DMS114 treated with DMSO at 0.1 percent for 48 hours (cell line): ENCODE measurements around the gene HLA-DPA1.
"Not testable (repeated sequence)": the region's sequence is repeated elsewhere in the genome, so short reads cannot be mapped to it uniquely, and the experiment has no call there.

Experiments used
- DNase-seq: peaks from one replicate; lab custom pipeline; 2025; ENCODE audit not compliant: unreplicated experiment; lab: John Stamatoyannopoulos, UW

HLA-DPA1 gene

DNA sequence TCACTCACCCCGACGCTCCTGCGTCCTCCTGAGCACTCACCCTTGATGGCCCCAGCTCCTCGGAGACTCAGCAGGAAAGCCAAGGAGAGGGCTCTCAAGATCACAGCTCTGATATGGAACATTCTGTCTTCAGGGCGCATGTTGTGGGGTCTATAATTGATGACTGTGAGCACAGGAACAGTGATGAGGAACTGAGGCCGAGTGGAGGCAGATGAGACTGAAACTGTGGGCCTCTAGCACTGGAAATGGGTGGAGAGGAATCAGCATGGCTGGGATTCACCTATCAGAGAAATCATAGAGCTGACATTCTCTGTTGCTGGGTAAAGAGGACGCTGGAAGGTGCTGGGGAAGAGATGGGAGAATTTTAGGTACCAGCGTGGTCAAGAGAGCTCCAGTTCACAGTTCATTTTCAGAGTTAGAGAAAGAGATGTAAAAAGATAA lies at the start of gene HLA-DPA1:
HLA-DPA1 (minus strand) TSS at position 219 of the 441 bp plus-strand sequence.
- peak; percentile 44 for DNase-seq

DNA sequence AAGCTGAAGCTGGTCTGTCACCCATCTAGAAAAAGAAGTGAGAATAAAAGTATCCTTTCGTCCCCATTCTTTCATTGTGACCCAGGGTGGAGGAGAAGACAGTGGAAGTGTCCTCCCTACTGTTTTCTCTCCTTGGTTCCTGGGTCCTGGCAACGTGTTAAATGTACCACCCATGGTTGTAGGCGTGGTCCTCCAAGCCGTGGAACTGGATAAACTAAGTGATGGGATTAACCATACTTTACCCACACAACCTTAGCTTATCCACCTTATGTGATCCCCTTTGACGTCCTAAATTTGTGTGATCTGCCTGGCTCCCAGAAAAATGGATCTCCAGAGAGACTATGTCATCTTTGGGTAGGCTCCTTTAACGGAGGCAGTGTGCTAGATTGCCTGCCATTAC lies 49.7 kb upstream of the HLA-DPA1 start:
- no peak for DNase-seq

DNA sequence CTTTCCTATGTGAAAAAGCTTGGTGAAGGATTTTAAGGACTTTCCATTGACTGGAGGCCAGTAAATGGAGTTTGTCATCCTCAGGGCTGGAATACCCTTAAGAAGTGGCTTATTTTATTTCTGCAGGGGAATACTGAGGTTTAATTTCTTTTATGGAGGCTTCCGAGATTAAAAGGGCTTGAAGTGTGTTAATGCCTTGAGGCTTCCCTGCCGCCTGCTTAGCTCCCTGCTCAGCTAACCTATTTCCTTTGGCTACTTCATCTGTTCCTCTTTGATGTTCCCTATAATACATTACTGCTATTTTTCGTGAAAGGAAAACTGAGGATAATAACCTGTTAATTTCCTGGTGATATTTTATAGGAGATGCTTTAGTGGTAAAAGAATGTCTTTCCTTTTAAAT lies 46.6 kb upstream of the HLA-DPA1 start:
- no peak for DNase-seq

DNA sequence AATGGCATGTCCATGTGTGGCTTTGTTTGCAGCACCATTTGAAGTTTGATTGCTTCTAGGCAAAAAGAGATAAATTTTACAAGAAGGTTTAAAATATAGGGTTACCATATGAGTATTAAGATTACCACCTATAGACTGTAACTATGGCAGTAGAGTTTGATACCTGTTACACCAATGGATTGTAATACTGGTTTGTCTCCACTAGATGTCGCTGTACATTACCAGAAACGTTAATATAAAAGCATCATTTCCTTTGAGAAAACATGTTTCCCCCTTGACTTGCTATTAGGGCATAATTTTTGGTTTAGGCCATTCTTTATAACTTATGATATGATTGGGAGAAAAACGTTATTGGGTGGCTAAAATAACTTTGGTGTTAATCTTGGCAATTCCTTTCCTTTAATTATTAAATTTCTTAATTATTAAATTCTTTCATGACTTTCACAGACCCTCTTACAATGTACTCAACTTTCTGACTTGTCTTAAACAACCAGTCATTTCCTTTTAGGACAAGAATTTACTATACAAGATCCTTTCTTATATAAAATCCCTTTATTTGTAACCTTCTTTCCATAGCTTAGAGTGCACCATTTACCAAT lies 45.2 kb upstream of the HLA-DPA1 start:
- DNase-seq: peak; percentile 77

DNA sequence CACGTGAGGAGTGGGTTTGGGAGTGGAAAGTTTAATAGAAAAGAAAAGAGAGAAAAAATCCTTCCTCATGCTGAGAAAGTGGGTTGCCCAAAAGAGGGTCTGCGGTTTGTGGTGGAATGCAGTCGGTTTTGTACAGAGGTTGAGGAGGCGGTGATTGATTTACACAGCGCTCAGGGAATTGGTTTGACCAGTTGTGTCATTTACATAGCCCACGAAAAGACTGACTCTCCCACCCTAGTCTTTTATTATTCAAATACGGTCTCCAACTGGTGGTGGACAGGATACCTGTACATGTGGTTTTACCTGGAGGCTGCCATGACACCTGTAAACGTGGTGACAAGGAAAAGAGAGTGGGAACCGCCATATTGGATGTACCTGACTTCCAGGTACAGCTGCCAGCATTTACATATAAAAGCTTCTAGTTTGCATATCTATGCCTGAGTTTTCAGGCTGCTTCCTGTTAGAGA lies 44.4 kb upstream of the HLA-DPA1 start:
- DNase-seq: no peak

DNA sequence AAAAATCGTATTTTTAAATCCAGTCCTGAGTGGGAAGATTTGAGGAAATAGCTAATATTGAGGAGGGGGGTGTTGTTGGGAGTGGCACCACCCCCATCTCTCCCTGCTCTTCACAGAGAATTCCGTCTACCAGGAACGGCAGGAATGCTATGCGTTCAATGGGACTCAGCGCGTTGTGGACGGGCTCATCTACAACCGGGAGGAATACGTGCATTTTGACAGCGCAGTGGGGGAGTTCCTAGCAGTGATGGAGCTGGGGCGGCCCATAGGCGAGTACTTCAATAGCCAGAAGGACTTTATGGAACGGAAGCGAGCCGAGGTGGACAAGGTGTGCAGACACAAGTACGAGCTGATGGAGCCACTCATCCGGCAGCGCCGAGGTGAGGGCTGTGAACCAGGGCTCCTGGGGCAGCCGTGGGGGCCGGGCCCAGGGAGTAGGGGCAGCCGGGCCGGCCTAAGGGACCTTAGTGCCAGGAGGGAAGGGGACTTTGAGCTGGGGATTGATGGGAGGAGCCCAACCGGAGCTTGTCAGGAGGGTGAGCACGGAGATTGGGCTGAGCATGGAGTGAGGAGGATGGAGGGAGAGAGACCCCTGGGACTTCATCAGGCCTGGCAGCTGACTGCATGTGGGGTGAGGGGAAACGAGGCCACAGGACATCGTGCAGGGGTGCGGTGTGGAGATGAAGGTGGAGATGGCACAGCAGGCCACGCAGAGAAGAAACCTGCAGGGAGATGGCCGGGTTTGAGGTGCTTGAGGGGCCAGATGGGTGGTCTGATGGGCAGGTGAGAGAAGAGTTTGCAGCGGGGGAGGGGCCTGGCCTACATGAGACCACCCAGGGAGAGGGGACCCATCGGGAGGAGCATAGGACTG lies 43.6 kb upstream of the HLA-DPA1 start:
- peak; percentile 13 for DNase-seq

DNA sequence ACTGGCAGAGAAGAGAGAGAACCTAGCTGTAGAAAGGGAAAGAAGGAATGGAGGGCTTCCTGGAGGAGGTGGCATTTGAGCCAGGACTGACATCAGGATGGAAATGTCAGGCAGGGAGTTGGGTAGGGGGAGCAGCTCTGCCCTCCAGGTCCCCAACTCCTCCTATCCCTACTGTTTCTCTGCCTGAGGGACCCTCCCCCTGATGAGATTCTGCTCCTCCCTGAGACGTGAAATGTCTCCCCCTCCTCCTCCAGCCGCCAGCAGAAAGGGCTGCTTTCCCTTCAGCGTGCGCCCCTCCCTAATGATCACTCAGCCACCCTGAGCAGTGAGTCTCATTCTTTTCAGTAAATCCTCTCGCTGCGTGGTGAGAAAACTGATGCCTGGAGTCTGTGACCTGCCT lies 43.0 kb upstream of the HLA-DPA1 start:
- DNase-seq: no peak

DNA sequence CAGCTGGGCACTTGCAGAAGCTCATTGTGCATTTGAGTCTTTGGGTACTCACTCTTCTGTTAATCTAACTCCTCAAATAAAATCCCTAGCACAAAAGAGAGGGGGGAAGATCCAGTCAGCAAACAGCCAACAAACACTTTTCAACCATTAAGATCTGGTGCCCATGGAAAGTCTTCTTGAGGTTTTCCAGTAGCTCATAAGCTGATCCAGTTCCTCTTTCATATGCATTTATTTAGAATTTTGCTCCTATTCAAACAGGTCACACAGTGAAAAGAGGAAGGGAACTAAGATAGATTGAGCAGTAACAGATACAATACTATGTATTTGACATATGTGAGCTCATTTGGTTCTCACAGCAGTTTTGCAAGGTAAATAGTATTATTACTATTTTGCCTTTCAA lies 41.0 kb upstream of the HLA-DPA1 start:
- DNase-seq: no peak

DNA sequence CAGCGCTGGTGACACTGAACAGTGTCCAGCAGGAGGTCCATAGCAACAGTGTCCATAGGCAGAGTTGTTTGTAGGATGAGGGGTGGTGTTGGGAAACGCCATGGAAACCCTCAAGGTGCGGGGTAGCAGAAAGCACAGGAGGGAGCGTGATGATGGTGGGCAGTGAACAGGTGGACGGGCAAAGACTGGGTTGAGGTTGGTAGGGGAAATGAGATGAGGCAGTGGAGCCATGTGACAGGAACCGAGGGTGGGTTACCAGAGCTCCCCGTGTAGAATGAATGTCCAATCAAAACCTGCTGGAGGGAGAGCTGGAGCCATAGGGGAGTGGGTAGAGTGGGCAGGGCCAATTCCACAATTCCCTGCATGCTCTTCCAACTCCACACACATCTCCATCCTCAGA lies 40.3 kb upstream of the HLA-DPA1 start:
- no peak for DNase-seq

DNA sequence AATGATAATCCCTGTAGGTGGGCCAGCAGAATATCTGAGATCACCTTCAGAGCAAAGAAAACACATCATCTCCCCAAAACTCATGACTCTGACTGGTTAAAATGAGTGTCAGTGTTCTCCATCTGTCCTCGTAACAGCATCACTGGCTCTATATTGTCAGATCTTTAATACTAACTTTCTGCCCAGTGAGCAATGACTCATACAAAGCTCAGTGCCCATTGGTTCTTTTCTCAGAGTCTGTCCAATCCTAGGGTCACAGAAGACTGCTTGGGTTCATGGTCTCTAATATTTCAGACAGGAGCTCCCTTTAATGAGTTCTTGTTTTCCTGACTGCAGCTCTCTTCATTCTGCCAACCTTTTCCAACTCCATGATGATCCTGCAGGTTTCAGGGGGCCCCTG lies 38.7 kb upstream of the HLA-DPA1 start:
- DNase-seq: peak; percentile 42

DNA sequence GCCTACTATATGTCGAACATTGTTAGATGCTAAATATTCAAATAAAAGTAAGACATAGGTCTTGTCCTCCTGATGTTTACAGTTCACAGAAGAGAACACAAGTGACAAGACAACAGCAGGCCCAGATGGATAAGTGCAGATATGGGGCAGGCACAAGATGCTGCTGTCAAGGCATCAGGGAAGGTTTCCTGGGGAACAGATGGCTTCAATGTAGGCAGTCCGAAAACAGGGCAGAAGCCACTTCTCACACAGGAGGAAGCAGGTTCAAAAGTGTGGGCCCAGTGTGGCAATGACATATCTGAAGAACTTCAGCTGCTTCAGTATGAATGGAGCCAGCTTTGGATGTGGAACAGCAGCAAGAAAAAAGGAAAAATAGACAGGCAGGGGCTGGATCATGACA lies 34.9 kb upstream of the HLA-DPA1 start:
- DNase-seq: no peak

DNA sequence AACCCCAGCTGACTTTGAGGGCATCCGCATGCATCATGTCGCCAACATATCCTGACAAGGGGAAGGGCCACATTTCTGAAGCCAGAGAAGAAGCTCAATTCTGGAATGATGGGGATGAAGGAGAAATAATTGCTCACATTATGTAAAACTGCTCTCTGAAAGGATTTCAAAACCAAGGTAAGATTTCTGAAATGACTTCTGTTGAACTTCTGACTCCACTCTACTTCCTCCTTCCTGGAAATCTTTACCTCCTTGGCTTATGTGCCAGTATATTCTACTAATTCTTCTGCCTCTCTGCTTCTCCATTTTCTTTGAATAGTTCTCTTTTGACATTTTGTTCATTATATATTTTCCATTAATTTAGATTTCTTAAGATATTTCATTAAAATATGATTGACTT lies 34.2 kb upstream of the HLA-DPA1 start:
- DNase-seq: no peak

DNA sequence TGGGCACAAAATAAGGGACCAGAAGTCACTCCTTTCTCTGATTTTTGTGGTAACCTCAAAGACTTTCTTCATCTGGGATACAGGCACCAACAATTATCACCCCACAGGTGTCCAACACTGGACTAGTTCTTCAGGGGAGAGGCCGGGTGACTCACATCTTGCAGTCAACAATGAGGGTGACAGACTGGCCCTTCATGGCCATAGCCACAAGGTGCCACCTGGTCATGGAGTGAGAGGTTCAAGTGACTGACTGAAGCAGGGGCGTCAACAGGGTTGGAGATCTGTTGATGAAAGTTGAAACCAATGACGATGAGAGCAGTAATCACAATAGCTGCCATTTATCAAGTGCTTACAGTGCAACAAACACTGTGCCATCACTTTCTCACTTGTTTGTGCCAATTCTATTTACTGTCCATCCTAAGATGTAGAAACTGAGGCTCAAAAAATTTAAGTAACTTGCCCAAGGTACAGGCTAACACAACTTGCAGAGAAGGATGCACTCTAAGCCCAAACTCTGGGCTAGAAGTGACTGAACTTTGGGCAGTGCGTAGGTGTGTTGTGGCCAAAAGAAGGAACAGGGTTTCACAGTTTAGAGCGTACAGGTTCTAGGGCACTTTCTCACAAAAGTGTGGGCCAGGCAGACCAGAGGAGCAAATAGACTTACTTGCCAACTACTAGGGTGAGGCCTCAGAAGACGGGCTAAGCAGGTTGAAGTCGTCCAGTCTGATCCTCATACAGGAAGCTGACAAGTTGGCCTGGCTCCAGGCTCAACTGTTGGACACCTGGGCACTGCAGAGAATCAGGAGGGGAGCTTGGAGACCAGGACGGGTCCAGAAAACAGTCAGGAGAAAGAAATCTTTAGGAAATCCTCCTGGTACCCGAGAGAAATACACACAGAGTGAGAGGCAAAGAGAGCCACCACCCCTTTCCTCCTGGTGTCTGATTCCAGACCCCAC lies 32.7 kb upstream of the HLA-DPA1 start:
- DNase-seq: no peak

DNA sequence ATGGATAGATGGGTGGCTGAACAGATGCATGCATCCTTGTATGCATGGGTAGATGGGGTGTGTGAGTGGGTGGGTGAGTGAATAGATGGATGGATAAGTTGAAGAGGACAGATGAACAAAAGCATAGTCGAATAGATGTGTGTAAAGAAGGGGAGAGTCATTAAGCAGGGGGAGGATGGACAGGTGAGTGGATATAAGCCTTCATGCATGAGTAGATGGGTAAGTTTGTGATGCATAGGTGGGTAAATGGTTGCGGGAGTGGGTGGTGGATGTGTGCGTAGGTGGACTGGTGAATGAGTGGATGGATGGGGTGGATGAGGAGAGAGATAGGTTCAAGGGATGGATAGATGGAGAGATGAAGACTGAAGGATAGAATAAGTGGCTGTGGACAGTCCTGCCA lies 31.9 kb upstream of the HLA-DPA1 start:
- DNase-seq: no peak

DNA sequence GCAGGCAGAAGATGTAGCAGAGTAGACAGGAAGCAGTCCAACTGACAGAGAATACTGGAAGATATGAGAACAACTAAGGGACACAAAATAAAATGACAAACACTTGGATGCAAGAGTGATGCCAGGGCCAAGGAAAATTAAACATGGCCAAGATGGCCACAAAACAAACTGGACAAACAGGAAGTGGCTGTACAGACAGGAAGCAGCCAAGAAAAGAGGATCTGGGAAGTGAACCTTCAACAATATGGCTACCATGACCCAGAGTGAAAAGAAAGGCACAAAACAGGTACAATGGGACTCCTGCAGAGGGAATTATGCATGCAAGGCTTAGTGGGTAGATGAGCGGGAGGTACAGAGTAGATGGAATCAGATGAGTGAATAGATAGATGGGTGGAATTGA lies 31.4 kb upstream of the HLA-DPA1 start:
- no peak for DNase-seq

DNA sequence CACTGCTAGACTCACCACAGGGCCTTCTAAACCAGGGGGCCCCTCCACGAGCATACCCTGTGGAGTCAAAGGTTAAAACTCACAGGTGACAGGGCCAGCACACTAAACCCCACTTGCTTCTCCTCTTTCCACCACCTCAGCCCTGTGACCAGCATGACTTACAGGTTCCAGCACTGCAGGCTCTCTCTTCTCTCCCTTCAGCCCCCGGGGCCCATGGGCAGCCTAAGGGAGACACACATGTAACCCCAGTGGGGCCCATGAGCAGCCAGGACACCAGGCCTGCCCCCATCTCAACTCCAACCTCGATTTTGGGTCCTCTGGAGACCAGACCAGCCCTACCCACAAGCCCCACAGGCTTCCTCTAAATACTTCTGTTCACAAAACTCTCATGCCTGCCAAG lies 30.3 kb upstream of the HLA-DPA1 start:
- DNase-seq: no peak

DNA sequence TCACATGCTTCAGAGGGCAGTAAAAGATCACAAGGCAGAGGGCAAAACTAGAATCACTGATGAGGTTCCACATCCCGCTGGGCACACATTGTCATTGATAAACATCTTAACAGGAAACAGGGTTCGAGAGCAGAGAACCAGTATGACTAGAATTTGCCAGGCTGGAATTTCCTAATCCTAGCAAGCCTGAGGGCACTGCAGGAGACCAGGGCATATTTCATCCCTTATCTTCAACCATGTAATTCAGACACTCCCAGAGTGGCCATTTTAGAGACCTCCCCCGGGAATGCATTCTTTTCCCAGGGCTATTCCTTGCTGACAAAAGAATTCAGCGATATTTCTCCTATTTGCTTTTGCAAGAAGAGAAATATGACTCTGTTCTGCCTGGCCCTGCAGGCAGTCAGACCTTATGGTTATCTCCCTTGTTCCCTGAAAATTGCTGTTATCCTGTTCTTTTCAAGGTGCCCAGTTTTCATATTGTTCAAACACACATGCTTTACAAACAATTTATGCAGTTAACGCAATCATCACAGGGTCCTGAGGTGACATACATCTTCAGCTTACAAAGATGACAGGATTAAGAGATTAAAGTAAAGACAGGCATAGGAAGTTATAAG lies 27.8 kb upstream of the HLA-DPA1 start:
- not testable (repeated sequence) for DNase-seq

DNA sequence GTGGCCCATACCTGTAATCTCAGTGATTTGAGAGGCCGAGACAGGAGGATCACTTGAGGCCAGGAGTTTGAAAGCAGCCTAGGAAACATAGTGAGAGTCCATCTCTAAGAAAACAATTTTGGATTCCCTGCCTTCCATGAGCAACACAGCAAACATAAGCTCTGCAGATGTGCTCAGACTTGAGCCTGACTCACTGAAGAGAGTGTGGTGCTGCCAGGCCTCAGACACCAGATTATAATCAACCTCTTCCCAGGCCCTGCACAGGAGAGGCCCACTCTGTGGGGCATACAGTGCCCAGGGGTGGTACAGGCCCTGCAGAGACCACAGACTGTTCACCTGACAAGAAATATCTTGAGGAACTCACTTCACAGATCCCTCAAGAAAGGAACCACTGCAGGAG lies 22.2 kb upstream of the HLA-DPA1 start:
- no peak for DNase-seq

DNA sequence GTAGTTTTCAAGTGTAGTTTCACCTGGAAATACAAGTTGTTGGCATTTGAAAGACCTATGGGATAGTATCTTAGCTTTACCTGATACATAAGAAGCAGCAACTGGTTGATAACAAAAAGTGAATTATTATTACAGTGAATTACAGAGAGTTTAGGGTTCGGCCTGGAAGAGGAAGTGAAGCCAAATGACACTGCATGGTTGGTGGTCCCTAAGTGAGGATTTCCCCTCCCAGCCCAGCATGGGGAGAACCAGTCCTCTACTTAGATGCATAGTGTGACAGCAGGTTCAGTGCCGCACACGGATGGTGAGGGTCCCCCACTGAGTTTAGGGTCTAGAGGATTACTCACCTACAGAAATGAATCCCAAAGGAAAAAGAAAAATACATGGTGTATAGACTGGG lies 20.4 kb upstream of the HLA-DPA1 start:
- no peak for DNase-seq

DNA sequence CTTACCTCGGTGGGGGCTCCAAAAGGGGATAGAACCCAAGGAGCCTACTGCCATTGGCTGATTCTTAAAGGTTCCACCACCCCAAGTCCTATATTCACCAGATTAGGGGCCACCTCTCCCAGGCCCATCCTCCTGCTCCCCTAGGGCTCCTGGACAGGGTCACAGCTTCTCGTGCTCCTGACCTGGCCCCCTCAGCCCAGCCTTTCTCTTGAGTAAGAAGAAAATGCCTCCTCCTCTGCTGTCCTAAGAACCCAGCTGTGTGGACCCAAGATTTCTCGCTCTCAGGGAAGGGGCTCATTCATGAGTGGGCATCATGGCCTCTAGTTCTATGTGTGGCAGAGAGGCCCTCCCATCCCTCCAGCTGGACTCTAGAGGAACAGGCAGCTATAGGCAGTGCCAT lies 18.9 kb upstream of the HLA-DPA1 start:
- no peak for DNase-seq

DNA sequence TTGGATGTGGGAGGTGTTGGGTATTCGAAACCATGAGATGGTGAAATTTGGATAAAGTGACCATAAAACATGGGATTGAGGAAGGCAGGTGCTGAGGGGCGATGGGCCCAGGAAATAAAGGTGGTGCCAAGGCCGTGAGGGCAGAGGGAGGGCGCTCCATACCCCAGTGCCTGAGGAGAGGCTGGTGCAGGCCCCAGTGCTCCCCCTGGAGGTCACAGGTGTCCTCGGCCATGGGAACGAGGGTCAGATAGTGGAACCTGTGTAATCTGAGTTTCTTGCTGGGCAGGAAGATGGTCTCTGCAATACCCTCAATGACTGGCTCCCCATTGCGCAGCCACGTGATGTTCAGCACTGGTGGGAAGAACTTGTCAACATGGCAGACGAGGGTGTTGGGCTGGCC lies 18.5 kb upstream of the HLA-DPA1 start:
- no peak for DNase-seq
